Fibroblast of pulmonary artery (primary cell): Measurements from ENCODE around the gene SDF2L1.
"Not testable (repeated sequence)": the region's sequence is repeated elsewhere in the genome, so short reads cannot be mapped to it uniquely, and the experiment has no call there.

Experiments
- DNase-seq: peaks from one replicate; pipeline ENCODE4 v3.0.0-alpha.2; 2010; ENCODE audit warnings: low read depth
- H3K4me3 ChIP-seq: replicated peaks from 2 replicates; pipeline ENCODE4 v1.5.1; 2011; ENCODE audit warnings: low read depth, mild to moderate bottlenecking, control low read depth, low read length, moderate library complexity
- TF ChIP-seq, protein P1 (sequence below): IDR thresholded peaks from 2 replicates; pipeline ENCODE4 v1.5.1; 2011; ENCODE audit warnings: mild to moderate bottlenecking, control low read depth, low read length, inconsistent platforms; ENCODE audit errors: missing control alignments

Gene SDF2L1

DNA sequence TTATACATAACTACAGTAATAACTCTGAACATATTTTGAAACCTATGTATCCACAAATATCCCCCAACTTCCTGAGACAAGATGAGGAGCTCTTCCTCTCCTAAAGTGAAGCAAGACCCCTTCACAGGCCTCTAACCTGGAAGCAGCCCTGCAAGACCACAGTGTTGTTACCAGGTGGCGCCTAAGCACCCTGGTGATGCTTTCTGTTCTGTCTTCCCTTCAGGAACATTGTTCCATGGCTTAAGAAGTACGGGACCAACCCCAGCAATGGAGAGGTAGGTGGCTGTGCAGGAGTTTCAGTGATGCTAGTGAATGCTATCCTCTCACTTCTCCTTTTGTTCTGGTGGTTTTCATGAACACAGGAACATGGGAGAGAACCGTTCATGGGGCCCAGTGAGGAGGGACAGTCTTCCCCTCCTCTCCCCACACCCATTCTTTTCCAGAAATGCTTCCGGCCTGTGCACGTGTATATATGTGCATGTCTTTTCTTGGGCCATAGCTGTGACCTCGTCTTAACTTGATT is 30.1 kb downstream of the SDF2L1 start:
- TF ChIP-seq, protein P1, sequence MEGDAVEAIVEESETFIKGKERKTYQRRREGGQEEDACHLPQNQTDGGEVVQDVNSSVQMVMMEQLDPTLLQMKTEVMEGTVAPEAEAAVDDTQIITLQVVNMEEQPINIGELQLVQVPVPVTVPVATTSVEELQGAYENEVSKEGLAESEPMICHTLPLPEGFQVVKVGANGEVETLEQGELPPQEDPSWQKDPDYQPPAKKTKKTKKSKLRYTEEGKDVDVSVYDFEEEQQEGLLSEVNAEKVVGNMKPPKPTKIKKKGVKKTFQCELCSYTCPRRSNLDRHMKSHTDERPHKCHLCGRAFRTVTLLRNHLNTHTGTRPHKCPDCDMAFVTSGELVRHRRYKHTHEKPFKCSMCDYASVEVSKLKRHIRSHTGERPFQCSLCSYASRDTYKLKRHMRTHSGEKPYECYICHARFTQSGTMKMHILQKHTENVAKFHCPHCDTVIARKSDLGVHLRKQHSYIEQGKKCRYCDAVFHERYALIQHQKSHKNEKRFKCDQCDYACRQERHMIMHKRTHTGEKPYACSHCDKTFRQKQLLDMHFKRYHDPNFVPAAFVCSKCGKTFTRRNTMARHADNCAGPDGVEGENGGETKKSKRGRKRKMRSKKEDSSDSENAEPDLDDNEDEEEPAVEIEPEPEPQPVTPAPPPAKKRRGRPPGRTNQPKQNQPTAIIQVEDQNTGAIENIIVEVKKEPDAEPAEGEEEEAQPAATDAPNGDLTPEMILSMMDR, result no peak
- no peak overlapping the region for H3K4me3 ChIP-seq
- DNase-seq, result no peak

DNA sequence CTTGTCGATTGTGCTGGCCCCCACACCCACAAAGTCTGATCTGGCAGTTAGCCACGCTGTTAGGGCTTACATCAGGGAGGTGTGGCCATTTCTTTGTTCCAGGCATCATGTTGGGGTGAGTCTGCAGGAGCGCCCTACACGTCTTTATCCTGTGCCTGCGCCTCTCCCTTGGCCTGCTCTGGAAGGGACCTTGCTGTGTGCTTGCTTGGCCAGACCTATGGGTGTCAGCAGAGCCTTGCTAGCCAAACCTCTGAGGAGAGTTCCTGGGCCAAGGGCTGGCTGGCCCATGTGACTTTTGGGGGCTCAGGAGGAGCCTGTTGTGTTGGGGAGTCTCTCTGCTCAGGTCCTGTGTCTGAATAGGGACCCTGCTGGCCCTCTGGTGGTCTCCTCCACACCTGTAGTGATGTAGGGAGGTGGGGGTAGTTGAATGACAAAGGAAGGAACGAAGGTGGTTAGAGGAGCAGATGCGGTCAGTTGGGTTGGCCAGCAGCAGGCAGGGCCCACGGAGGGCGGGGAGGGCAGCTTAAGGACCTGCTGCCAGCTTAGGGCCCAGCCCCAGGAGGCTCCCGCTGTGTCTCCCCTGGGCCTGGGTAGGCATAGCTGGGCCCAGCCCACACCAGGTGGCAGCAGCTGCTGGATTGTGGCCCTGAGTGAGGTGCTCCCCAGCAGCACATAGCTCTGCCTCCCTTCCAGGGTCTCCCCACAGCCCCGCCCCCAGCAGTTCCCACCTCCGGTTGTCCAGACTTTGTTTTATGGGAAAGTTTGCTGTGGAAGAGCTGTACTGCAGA is 31.6 kb downstream of the SDF2L1 start:
- no peak overlapping the region for H3K4me3 ChIP-seq
- TF ChIP-seq, protein P1, result no peak
- DNase-seq, result no peak

- H3K4me3 ChIP-seq, result no peak overlapping the region
- TF ChIP-seq, protein P1, result no peak
- no peak for DNase-seq
Measured at GRCh38 chr22:21674638-21675245, 32.6 kb downstream of the SDF2L1 start.

- TF ChIP-seq, protein P1, result no peak
- H3K4me3 ChIP-seq, result no peak overlapping the region
- DNase-seq, result no peak
Measured at GRCh38 chr22:21677606-21678443, 35.7 kb downstream of the SDF2L1 start.

GRCh38 chr22:21678842-21679241 is 36.7 kb downstream of the SDF2L1 start:
- not testable (repeated sequence) for H3K4me3 ChIP-seq

GRCh38 chr22:21679383-21679782 is 37.3 kb downstream of the SDF2L1 start:
- no peak for DNase-seq
- TF ChIP-seq, protein P1, result no peak
- no peak overlapping the region for H3K4me3 ChIP-seq

More at GRCh38 chr22:21678842-21679241, 36.7 kb downstream of the SDF2L1 start:
- not testable (repeated sequence) for DNase-seq
